Keratinocyte (primary cell): Measurements from ENCODE around the gene CAMSAP1.

Source experiments
- CTCF ChIP-seq, 3 experiments: IDR thresholded peaks in 1 of 3; conservative IDR thresholded peaks in 1 of 3; optimal IDR thresholded peaks in 1 of 3; 2 replicates in 2 of 3; 3 replicates in 1 of 3; pipeline versions ENCODE3 to v1.5.1; 2011; ENCODE audit warnings: low read length in 3 of 3, mild to moderate bottlenecking in 3 of 3, moderate library complexity in 2 of 3, control low read depth in 1 of 3, inconsistent platforms in 1 of 3; ENCODE audit not compliant: insufficient read depth in 2 of 3; ENCODE audit errors: extremely low read depth in 1 of 3
- EZH2 ChIP-seq: IDR thresholded peaks from one replicate; pipeline ENCODE4 v1.6.1; 2012; ENCODE audit warnings: inconsistent platforms, mild to moderate bottlenecking, low read length, moderate library complexity

DNA sequence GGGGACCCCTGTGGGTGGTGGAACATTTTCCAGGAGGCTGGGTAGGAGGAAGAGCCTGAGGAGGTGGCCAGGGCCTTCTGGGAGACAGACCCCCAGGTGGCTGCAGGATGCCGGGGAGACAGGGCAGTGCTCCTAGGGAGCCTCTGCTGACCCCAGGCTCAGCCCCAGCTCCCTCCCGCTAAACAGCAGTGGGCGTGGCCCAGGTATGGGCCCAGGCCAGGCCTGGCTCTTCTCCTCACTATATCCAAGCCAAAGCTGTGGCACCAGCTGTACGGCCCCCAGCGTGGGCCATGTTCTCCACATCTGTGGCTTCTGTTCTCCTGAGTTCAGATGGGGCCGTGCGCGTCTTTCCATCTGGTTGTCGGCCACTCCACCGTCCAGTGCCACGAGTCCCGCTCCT is 146.9 kb downstream of the CAMSAP1 start:
- TF ChIP-seq CTCF (optimal IDR thresholded peaks at IDR 0.05 in 1 of 3, IDR thresholded peaks at IDR 0.05 in 1 of 3, conservative IDR thresholded peaks at IDR 0.05 in 1 of 3; ENCODE audit: extremely low read depth in 1 of 3, insufficient read depth in 2 of 3, low read length in 3 of 3) (no peak), EZH2 (no peak)
